ENCODE measurements around the gene HEATR5A.

DNA sequence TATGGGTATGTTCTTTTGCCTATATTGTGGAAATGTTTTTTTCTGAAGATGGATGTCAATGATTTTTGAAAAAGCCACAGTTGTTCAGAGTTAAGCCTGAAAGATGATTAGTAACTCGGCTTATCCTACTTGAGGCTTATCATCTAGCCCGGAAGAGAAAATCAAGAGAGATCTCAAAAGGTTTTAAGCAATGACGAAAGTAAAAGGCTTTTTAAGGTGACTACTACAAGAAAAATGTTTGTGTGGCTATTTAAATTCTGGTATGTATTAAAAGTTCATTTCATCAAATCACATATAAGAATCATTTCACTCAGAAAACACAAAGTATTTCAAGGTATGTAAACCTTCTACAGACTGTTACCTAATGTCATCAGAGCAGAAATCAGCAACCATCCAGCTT lies 40.2 kb downstream of the HEATR5A start:
- no peak for TF ChIP-seq GATA3 (IDR thresholded peaks at IDR 0.05; ENCODE audit: low read depth, low read length)
- TF ChIP-seq GATA2 (IDR thresholded peaks at IDR 0.05; ENCODE audit: low read depth, low read length): no peak

Measured in SH-SY5Y (cell line).